NCI-H2107 (cell line): ENCODE data around the gene GPC5.

ENCODE experiments used
- DNase-seq: peaks from one replicate; lab custom pipeline; 2025; lab: John Stamatoyannopoulos, UW

Gene GPC5

GRCh38 chr13:91714855-91715254 is 316.4 kb downstream of the GPC5 start:
- DNase-seq: no peak

- DNase-seq: no peak
These were observed 318.1 kb downstream of the GPC5 start for GRCh38 chr13:91716436-91717065.

- DNase-seq: no peak
These were observed 320.6 kb downstream of the GPC5 start for GRCh38 chr13:91719033-91719432.

- no peak for DNase-seq
These were observed 323.0 kb downstream of the GPC5 start for GRCh38 chr13:91721413-91721812.

- peak; percentile 1 for DNase-seq
These were observed 324.0 kb downstream of the GPC5 start for GRCh38 chr13:91722267-91722884.

GRCh38 chr13:91724591-91724990 is 326.2 kb downstream of the GPC5 start:
- DNase-seq: no peak

GRCh38 chr13:91725646-91726045 is 327.2 kb downstream of the GPC5 start:
- DNase-seq: no peak

GRCh38 chr13:91726671-91727070 is 328.2 kb downstream of the GPC5 start:
- no peak for DNase-seq

- DNase-seq: no peak
These were observed 331.4 kb downstream of the GPC5 start for GRCh38 chr13:91729859-91730258.

- no peak for DNase-seq
These were observed 341.3 kb downstream of the GPC5 start for GRCh38 chr13:91739751-91740150.

- DNase-seq: no peak
These were observed 342.3 kb downstream of the GPC5 start for GRCh38 chr13:91740756-91741155.

GRCh38 chr13:91741925-91742324 is 343.5 kb downstream of the GPC5 start:
- no peak for DNase-seq

- no peak for DNase-seq
These were observed 345.9 kb downstream of the GPC5 start for GRCh38 chr13:91744284-91744683.

- DNase-seq: no peak
These were observed 347.5 kb downstream of the GPC5 start for GRCh38 chr13:91745967-91746366.

- DNase-seq: no peak
These were observed 348.8 kb downstream of the GPC5 start for GRCh38 chr13:91747186-91747585.

GRCh38 chr13:91748416-91749089 is 350.1 kb downstream of the GPC5 start:
- DNase-seq: no peak

- DNase-seq: no peak
These were observed 360.3 kb downstream of the GPC5 start for GRCh38 chr13:91758724-91759123.

- DNase-seq: no peak
These were observed 364.5 kb downstream of the GPC5 start for GRCh38 chr13:91762957-91763356.

GRCh38 chr13:91764527-91764926 is 366.1 kb downstream of the GPC5 start:
- DNase-seq: no peak

GRCh38 chr13:91767651-91768050 is 369.2 kb downstream of the GPC5 start:
- DNase-seq: no peak

GRCh38 chr13:91768746-91769145 is 370.3 kb downstream of the GPC5 start:
- no peak for DNase-seq

- no peak for DNase-seq
These were observed 372.8 kb downstream of the GPC5 start for GRCh38 chr13:91771229-91771628.

GRCh38 chr13:91773591-91774227 is 375.3 kb downstream of the GPC5 start:
- no peak for DNase-seq
